NCI-H748 (cell line): Measurements from ENCODE around the gene NDE1.
"Not testable (repeated sequence)": the region's sequence is repeated elsewhere in the genome, so short reads cannot be mapped to it uniquely, and the experiment has no call there.

ENCODE experiments used
- DNase-seq: peaks from one replicate; lab custom pipeline; 2025; ENCODE audit not compliant: unreplicated experiment; lab: John Stamatoyannopoulos, UW

Gene NDE1

DNA sequence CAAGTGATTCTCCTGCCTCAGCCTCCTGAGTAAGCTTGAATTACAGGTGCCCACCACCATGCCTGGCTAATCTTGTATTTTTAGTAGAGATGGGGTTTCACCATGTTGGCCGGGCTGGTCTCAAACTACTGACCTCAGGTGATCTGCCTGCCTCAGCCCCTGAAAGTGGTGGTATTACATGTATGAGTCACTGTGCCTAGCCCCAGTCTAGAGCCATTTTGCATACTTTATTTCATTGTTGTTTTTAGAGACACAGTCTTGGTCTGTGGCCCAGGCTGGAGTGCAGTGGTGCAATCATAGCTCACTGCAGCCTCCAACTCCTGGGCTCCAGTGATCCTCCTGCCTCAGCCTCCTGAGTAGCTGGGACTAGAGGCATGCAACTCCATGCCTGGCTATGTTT lies 42.5 kb downstream of the NDE1 start:
- DNase-seq: not testable (repeated sequence)

DNA sequence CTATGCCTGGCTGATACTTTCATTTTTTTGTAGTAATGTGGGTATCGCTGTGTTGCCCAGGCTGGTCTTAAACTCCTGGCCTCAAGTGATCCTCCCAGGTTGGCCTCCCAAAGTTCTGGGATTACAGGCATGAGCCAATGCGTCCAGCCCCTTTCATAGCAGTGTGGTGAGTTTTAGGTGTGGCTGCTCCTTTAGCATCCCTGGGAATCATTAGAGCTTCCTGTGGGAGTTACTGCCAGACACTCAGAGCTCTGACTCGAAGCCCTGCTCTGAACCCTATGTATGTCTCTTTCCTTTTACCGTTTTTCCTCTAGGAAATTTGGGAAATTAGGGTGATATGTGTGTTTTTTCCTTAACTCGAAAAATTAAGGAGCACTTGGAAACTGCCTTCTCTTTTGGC lies 44.5 kb downstream of the NDE1 start:
- no peak for DNase-seq

DNA sequence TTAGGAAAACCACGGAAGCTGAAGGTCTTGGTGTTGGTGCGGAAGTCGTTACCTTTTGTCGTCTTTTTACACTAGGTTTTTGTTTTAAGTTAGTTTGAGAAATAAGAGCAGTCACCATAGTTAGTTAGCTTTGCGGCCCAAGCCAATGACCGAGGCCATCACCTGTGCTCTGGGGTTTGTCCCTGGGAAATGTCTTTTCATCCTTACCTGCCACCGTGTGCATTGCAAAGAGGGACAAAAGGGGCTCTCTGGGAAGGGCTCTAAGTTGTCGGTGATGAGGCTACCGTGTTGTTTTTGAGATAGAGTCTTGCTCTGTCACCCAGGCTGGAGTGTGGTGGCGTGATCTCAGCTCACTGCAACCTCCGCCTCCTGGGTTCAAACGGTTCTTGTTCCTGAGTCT lies 49.8 kb downstream of the NDE1 start:
- DNase-seq: no peak

DNA sequence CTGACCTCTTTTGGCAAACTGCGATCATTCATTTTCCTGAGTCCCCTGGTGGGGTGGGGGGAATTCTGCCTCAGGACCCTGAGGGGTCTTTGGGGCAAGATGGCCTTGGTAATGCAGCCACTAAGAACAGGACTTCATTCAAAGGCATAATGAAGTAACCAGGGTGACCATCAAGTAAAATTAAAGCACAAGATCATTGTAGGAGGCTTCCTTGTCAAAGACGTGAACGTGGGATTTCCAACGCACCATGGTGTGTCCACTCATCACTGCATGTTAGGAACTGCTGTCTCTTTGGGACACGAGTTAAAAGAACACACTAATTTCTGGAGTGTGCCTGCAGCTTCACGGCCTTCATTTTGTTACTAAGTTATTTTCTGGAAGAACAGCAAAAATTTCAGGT lies 51.3 kb downstream of the NDE1 start:
- no peak for DNase-seq

DNA sequence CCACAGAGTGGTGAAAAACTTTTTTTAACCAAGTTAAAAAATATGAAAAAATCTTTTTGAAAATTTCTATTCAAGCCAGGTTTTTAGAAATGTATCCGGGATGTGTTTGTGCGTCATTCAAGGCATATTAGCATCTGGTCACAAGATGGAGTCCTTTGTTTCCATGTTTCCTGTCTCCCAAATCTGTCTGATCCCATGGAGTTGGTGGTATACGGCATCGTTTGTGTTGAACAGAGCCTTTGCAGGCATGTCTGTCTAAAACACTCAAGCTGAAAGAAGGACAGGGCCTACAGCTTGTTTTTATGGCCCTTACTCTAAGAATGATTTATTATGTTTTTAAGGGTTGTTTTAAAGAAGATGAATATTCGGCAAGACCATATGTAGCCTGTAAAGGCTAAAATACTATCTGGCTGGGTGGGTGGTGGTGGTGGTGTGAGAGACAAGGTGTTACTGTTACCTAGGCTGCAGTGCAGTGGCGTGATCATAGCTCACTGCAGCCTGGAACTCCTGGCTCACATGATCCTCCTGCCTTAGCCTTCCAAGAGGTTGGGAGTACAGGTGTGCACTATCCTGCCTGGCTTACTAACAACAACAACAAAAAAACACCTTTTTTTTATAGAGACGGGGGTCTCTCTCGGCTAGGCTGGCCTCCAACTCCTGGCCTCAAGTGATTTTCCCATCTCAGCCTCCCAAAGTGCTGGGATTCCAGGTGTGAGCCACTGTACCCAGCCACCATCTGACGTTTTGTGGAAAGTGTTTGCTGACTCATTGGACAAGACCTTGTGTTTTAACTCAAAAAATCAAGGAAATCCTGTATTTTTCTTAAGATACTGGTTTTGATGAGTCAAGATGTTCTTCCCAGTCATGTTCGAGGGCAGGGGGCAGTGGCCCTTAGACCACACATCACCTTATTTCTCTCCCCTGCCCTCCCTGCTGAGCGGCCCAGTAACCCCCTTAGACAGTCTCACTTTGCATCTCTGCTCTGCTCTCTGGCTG lies 52.2 kb downstream of the NDE1 start:
- no peak for DNase-seq

DNA sequence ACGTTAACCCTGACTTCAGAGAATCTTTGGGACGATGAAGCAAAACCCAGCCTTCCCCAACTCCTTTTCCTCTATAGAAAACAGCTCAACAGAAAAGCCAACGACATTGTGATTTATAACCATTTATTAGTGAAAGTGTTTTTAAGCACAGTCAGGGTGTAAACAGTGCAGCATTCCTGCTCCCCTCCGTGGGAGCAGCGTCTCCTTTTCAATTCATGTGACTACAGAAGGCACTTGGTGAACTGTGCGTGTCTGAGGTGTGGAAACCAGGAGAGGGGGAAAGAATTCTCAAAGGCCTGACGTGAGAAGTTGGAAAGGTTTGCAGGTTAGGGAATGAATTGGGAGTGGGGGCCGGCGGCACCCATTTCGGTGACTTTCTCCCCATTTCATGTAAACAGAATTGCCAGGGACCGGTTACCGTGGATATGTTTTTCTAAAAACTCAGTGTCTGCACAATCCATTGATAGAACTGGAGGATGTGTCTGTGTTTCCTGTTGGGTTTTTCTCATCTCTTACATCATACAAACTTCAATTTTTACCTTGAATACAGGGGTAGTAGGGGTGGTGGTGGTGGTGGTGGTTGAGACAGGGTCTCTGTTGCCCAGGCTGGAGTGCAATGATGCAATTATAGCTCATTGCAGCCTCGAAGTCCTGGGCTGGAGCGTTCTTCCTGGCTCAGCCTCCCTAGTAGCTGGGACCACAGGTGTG lies 53.1 kb downstream of the NDE1 start:
- DNase-seq: no peak

DNA sequence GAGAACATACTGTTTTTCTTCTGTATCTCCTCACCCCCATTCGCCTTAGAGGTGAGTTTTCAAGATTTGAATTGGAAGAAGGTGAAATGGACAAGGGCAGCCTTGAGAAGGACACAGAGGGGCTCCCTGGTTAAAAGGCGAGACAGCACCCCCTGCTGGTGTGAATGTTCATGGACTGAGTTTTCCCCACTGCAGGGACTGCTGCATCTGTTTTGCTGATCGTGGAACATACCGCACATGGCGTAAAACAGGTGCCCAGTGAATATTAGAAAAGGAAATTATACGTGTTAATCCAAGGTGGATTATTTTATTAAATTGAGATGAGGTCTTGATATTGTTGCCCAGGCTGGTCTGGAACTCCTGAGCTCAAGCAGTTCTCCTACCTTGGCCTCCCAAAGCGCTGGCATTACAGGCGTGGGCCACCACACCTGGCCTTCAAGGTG lies 54.5 kb downstream of the NDE1 start:
- peak; percentile 45 for DNase-seq

DNA sequence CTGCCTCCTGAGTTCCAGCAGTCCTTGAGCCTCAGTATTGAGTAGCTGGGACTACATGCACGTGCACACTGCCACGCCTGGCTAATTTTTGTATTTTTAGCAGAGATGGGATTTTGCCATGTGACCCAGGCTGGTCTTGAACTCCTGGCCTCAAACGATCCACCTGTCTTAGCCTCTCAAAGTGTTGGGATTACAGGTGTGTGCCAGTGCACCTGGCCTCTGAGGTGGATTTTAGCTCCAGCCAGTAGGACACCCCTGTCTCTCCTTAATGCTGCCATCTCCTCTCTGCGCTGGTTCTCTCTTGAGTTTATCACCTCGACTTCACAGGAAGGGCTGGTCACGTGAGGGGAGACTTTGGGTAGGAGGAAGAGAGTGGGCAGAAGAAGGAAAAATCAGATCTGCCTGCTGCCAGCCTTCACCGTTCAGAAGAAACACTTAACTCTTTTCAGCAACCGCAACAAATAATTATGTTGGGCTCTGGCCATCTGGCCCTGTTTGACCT lies 55.1 kb downstream of the NDE1 start:
- no peak for DNase-seq

DNA sequence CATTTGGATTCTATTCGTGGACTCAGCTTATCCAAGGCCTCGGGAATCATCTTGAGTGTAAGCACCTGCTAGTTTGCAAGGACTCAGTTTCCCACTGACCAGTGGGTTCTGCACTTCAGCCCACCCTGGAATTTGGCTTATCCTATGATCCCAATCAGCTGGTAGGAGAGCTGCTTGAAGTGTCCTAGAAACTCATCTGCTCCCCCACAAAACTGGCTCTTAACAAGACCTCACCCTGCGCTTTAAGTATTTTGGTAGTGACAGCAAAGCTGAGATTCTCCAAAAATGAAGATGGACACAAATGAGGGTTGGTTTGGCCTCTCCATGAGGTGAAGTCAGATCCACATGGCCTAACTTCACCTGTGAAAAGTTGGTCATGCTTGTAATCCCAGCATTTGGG lies 57.3 kb downstream of the NDE1 start:
- no peak for DNase-seq

DNA sequence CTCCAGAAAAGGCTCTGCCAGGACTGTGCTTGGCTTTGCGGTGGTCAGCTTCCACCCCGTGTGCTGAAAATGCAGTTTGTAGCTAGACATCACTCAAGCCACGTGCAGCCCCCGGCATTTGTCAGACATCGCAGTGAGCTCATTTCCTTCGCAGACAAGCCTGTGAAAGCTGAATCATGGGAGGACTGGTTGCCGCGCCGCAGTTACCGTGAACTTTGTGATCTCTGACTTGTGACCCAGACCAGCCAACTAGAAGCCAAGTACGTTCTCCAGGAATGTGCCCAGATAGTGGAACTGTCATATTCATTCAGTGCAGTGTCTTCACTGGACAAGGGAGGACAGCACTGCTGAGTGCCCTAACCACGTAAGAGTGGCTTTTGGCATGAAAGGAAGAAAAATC lies 58.1 kb downstream of the NDE1 start:
- no peak for DNase-seq

DNA sequence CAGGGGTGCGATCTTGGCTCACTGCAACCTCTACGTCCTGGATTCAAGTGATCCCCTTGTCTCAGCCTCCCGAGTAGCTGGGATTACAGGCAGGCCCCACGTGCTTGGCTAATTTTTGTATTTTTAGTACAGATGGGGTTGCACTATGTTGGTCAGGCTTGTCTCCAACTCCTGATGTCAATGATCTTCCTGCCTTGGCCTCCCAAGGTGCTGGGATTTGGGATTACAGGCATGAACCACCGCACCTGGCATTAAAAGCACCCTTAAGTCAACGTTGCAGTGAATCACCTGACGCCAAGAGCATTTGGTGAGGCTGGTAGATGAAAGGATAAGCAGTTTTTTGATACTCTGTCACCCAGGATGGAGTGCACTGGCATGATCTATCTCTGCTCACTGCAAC lies 59.0 kb downstream of the NDE1 start:
- DNase-seq: no peak

DNA sequence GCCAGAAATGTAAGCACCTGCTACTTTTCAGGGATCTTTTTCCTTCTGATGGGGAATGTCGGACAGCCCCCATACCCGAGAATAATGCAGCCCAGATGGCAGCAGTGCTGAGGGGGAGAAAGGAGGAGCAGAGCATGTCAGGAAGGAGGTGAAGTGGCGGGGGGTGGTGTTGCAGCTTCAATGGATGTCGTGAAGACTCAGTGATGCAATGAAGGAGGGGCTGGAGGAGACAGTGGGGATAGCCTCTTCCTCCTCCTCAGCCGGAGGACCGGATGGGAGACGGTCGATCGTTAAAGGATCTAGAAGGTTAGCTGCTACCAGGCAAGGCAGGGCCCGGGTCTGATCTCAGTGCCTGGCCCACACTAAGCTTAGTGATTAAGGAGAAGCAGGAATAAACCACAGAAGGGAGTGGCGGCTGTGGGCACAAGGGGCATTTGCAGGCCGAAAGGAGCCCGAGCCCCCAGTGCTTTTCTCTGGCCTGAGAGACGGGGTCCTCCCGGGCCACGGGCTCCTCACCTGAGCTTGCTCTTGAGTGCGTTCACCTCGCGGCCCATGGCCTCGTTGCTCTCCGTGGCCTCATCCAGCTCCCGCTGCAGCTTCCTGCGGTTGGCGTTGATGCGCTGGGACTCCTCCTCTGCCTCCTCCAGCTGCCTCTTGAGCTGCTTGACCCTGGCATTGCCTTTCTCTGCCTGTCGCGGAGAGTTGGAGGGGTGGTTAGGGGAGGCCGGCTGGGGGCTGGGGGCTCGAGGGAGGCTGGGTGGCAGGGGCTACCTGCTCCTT lies 64.5 kb downstream of the NDE1 start:
- DNase-seq: no peak

DNA sequence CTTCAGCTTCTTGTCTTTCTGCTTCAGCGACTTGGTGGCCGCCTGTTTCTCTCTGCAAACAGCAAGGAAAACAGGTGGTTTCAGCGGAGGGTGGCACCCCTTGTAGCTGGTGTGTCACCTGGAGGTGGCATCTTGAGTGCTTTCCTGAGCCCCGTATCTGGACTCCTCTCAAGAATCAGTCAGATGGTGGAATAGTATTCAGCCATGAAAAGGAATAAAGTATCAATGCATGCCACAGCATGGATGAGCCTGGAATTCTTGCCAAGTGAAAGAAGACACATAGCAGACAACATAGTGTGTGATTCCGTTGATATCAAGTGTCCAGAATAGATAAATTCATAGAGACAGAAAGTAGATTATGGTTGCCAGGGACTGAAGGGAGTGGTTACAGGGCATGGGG lies 65.2 kb downstream of the NDE1 start:
- DNase-seq: no peak

DNA sequence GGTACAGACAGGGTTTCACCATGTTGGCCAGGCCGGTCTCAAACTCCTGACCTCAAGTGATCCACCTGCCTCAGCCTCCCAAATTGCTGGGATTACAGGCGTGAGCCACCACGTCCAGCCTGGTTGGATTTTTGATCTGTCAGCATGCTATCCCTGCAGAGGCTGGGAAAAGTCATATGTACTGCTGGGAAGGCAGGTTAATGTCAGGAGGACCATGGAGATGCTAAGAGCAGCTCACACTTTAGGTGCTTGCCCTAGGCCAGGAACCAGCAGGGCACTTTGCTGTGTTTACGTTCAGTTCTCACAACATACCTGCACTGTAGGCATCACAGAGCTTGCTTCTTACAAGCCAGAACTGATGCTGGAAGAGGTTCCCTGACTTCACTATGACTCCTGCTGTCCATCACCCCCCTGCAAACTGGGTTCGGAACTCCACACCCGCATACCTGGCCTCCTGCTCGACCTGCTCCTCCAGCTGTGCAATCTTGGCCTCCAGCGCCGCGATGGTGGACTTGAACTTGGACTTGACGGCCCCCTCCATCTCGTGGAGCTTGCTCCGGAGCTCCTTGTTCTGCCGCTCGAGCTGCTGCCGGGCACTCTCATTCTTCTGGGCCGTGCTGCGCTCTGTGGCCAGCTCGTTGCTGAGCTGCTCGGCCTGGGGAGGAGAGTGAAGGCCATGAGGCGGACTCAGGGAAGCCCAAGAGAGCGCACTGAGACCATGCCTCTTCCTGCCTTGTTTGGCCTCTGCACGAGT lies 66.8 kb downstream of the NDE1 start:
- no peak for DNase-seq

DNA sequence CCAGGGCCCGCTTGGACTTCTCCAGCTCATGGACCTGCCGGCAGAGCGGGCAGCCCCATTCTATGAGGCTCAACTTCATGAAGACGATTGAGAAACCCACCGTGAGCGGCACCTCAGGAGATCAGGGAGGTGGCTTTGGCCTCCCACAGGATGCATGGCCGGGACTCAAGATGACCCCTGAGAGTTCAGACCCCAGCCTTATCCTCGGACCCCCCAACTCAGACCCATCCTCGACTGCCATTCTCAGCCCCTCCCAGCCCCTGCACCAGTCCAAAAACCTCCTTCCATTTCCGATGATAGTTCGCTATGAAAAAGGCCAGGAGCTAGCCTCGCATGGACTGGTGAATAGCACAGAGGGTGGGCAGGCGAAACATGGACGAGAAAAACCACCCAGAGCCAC lies 71.0 kb downstream of the NDE1 start:
- DNase-seq: no peak

DNA sequence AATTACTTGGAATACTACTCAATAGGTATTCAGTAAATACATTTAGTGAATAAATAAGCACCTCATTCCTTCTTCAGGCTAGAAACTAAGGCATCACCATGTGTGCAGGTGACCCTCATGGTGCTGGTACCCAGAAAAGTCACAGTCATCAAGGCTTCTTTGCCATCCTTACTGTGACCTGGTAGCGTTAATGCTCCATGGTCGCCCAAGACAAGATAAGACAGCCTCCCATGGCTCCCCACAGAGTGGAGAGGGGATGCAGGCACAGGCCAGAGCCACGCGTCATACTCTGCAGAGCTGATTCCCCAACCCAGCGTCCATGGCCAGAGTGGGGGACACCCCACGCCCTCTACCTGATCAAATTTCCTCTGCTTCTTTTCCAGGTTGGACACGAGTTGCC lies 73.8 kb downstream of the NDE1 start:
- no peak for DNase-seq

DNA sequence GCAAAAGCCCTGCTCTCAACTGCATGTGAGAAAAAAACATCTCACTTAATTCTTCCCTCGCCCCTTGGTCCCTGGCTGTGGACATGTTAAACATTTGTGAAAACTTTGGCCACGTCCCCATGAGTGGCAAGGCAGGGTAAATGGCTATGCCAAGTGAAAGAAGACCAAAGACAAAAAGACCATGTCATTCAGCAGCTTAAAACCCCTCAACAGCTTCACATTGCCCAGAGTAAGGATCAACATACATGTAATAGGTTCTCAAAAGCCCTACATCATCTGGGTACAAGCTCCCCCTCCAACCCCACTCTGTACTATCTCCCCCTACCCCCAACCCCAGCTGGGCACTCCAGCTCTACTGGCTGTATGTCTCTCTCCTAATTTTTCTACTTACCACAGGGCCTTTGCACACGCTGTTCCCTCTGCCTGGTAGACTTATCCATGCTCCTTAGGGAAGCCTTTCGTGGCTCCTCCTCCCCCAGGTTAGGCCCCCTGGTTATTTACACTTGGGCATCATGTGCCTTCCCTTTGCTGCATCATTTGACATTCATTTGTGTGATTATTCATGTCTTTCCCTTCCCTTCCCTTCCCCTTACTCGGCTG lies 75.7 kb downstream of the NDE1 start:
- no peak for DNase-seq

DNA sequence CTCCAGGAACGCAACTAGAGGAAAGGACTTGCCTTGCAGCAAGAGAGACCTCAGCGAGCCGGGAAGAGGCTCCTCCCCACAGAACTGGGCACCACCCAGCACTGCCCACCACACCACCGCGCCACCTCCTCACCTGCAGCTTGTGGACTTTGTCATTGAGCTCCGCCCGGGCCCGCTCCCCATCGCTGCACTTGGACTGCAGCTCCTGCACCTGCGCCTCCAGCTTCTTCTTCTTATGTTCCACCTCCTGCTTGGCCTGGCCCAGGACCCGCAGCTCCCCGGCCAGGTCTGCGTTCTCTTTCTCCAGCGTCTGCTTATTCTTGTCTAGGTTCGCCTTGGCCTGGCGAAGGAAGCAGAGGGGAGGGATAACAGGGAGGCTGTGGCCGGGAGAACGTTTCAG lies 76.7 kb downstream of the NDE1 start:
- no peak for DNase-seq

DNA sequence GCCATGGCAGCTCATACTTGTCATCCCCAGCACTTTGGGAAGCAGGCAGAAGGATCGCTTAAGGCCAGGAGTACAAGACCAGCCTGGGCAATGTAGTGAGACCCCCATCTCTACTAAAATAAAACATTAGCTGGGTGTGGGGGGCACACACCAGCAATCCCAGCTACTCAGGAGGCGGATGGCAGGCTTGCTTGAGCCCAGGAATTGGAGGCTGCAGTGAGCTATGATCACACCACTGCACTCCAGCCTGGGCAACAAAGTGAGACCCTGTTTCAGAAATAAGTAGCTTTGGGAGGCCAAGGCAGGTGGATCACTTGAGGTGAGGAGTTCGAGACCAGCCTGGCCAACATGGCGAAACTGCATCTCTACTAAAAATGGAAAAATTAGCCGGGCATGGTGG lies 77.7 kb downstream of the NDE1 start:
- not testable (repeated sequence) for DNase-seq

DNA sequence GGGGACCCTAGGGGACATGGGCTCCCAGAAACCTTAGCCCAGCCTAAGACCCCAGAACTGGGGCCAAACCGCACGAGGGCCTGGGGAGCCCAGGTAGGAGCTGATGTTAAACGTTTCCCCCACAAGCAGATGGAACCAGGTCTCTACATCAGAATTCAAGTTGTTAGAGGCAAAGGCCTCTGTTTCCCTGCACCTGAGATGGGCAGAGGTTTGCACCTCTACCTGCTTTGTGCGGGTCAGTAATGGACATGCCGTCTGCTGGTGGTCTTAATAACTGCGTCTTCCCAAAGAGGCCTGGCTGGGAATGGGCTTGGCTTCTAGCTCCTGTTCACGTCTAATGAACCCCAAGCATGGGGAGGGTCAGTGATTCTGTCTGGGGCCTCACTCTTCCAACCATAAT lies 79.1 kb downstream of the NDE1 start:
- no peak for DNase-seq
